22Rv1 (cell line): ENCODE results near the gene GANC.

Source experiments
- ZFX ChIP-seq: fragments of 450-650 bp; IDR thresholded peaks from 2 replicates; pipeline ENCODE4 v1.6.1; 2017; ENCODE audit warnings: antibody characterized with exemption, borderline replicate concordance
- TF ChIP-seq, protein P1 (sequence below): fragments of 450-650 bp; IDR thresholded peaks from 2 replicates; pipeline ENCODE4 v1.5.1; 2017; ENCODE audit warnings: mild to moderate bottlenecking

DNA sequence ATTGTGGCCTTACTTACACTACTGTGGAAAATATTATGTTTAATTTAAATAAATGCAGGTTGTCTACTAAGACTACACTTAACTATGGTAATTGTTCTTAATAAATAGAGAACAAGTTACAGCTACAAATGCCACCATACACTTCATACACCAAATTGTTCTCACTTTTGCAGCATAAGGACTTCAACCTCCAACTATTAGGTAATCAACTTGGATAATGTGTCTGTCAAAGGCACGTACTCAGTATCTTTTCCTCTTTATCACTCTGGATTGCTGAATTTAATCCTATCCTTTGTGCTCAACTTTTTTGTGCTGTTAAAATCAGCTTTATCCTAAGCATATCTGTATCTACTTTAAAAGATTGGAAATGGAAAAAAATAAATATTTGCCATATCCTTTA is 41.8 kb downstream of the GANC start:
- TF ChIP-seq, protein P1, sequence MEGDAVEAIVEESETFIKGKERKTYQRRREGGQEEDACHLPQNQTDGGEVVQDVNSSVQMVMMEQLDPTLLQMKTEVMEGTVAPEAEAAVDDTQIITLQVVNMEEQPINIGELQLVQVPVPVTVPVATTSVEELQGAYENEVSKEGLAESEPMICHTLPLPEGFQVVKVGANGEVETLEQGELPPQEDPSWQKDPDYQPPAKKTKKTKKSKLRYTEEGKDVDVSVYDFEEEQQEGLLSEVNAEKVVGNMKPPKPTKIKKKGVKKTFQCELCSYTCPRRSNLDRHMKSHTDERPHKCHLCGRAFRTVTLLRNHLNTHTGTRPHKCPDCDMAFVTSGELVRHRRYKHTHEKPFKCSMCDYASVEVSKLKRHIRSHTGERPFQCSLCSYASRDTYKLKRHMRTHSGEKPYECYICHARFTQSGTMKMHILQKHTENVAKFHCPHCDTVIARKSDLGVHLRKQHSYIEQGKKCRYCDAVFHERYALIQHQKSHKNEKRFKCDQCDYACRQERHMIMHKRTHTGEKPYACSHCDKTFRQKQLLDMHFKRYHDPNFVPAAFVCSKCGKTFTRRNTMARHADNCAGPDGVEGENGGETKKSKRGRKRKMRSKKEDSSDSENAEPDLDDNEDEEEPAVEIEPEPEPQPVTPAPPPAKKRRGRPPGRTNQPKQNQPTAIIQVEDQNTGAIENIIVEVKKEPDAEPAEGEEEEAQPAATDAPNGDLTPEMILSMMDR = no peak
- no peak for TF ChIP-seq ZFX
